Ecto neural progenitor cell (in vitro differentiated cells): Measurements from ENCODE around the gene TMEM37.

ENCODE experiments used
- DNase-seq: peaks from one replicate; pipeline ENCODE4 v3.0.0-alpha.2; 2018; ENCODE audit warnings: low spot score

Gene TMEM37

DNA sequence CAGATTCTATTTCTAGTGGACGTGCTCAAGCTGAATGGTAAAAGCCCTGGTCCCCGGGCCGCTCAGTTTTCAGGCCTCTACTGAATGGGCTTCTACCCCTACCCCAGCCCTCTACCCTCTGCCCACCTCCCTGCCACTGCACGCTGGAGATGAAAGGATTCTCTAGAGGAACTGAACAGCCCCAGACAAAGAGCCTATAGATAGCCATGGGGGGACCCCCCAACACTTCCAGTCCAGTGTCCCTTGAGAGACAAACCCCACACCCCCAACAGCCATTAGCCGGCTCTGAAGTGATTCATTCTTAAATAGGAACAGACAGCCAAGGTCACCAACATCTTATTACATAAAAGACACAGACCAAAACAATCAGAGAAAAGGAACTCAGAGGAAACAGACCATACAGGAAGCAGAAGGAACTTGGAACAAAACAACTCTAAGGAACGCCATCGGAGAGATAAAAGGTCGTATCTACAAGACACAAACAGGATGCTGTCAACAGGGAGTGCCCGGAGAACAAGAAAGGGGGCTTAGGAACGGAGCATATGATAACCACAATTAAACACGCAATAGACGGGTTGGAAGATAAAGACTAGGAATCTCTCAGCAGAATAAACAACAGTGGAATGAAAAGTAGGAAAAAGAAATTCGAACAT, 23.5 kb downstream of the TMEM37 start:
- no peak for DNase-seq

DNA sequence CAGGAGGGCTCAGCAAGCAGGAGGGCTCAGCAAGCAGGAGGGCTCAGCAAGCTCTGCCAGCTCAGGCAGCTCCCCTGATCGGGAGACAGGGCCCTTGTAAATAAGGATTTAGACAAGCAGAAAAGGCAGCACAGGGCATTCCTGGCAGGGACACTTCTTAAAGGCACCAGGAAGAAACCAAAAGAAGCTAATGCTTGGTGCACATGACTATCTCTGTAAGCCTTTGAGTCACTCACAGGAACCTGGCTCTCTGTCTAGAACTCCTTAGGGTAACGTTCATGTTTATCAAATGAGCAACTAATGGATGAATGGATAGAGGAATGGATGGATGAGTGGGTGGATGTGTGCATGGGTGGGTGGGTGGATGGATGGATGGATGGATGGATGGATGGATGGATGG, 28.4 kb downstream of the TMEM37 start:
- DNase-seq: no peak

DNA sequence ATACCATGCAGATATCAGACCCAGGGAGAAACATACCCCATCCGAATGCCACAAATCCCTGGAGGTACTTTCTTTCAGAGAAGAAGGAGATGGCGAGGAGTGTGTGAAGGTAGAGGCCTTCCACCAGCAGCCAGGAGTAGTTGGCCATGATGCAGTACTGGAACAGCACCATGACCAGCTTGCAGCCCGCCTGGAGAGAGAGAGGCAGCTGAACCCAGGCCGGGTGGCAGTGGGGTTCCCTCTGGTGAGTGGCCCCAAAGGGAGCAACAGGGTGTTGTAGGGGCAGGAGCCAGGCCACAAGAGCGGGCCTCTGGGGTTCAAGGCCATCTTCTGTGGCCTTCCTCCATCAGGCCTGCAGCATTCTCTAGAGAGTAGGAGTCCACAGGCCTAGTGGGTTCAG, 30.2 kb downstream of the TMEM37 start:
- no peak for DNase-seq

DNA sequence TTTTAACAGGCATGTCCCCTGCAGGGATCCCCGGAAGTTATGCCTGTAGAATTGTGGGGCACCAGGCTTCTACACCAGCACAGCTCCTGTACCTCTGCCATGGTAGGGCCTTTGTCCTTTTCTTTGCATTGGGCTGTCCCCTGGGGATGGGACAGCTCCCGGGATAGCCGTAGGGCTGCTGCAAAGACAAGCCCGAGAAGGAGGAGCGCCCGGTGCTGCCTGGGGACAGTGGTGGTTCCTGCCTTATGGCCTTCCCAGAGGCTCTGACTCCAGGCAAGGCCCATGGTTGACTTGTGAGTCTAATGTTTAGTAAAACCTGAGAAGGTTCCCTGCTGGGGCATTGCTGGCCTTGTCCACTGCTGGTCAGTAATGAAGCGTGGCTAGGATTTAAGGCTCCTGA, 30.9 kb downstream of the TMEM37 start:
- no peak for DNase-seq

DNA sequence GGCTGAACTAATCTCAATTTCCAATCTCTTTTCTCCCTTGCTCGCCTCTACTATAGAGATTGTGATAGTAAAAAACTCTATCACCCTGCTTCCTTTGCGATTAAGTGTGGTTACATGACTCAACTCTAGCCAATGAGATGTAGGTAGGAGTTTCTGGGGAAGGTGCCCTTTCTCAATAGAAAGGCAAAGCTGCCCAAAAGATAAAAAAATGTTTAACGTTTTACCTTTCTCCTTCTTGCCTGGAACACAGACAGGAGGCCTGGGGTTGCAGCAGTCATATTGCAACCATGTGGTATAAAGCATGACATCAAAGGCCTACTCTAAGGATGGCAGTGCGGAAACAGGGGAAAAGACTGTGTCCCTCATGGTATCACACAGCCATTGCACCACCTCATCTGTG, 31.5 kb downstream of the TMEM37 start:
- no peak for DNase-seq

DNA sequence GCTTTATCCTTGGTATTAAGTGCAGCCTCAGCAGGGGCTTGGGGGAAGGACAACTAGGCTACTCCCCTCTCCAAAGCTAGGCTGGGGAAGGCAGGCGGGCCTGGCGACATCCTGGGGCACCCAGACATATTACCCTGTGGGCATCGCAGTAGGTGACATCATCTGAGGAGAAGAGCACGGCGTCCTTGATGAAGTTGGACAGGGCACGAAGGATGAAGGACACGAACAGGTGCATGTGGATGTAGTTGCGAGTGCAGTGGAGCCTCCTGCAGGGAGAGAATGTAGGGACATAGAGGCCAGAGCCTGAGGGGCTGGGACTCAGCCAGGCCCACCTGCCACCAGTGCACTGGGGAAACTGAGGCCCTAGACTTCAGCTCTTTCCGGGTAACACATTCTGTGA, 32.3 kb downstream of the TMEM37 start:
- DNase-seq: no peak

DNA sequence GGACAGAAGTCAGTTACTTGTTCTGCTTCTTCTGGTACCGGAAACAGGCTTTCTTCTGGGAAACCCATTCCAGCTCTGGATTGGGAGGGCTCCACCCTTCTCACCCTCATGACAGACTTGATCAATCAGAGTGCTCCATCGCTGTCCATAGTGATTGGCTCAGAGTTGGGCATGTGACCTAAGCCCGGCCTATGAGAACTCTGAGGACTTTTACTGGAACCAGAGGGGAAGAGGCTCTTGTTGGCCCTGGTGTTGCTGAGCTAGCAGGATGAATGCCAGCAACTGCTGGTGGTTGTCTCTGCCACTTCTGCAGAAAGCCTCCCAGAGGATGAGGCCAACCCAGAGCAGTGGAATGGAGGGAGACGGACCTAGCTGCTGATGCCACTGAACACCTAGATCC, 33.3 kb downstream of the TMEM37 start:
- no peak for DNase-seq

DNA sequence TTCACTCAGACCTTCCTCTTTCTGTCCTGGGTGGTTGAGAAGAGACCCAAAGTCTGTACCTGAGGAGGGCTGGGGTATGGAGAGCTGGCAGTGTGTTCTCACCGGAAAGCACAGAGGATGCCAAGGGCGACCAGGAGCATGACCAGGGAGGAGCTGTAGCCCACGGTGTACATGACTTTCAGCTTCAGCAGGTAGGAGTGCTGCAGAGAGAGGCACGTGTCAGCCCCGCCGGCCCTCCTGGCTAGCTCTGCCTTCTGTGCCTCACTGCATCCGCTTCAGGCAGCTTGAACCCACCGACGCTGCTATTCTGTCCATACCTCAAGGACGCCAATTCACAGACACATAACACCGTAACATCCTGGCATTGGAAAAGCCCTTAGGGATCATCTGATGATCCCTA, 34.0 kb downstream of the TMEM37 start:
- no peak for DNase-seq

DNA sequence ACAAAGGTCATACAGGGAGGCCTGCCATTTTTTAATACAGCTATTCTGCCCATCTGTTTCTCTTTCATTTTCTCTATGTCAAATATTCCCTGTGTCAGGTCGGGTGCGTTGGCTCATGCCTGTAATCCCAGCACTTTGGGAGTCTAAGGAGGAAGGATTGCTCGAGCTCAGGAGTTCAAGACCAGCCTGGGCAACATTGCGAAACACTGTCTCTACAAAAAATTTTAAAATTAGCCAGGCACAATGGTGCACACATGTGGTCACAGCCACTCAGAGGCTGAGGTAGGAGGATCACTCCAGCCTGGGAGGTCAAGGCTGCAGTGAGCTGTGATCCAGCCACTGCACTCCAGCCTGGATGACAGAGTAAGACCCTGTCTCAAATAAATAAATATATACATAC, 34.7 kb downstream of the TMEM37 start:
- no peak for DNase-seq

DNA sequence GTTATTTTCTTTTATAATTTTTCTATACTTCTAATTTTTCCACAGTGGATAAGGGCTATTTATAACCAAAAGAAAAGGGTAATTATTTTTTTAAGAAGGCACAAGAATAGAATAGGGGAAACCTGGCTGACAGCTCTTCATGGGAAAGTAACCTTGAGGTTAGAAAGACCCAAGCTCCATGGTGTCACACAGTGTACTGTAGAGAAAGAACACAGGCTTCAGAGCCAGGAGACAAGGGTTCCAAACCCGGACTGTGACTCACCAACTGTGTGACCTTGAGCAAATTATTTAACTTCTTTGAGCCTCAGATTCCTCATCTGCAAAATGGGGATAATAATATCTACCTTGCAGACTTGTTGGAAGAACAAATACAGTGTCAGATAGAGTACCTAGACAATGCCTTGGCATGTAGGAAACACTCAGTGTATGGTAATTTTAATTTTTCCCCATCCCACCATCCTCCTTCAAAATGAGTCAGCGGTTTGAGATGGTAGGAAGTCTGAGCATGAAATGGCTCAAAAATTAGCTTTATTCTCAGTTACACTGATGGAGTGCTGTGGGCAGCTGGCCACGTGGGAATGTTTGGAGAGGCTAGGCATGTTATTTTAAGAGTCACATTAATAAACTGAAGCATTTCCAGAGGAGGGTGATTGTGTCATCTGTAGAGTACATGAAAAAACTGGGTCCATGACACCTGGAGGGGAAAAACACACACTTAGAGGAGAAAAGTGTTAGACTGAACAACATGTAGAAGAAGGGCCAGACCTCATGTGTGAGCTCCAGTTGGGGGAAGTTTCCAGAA, 36.7 kb downstream of the TMEM37 start:
- no peak for DNase-seq

DNA sequence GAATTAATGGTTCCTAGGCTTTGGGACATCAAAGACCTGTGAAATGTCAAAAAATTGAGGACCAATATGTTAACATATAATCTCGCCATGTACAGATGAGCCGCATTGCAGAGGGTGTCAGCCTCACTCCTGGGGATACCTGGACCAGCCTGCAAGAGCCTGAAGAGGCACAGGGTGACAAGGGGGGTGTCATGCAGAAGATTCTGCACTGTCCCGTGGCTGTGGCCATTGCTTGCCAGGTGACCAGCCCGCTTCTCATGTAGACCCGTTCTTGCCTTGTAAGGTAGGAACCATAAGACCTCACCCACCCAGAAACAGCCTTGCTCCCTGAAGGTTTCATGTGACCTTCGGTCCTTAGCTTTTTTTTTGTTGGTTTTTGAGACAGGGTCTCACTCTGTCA, 37.5 kb downstream of the TMEM37 start:
- no peak for DNase-seq

DNA sequence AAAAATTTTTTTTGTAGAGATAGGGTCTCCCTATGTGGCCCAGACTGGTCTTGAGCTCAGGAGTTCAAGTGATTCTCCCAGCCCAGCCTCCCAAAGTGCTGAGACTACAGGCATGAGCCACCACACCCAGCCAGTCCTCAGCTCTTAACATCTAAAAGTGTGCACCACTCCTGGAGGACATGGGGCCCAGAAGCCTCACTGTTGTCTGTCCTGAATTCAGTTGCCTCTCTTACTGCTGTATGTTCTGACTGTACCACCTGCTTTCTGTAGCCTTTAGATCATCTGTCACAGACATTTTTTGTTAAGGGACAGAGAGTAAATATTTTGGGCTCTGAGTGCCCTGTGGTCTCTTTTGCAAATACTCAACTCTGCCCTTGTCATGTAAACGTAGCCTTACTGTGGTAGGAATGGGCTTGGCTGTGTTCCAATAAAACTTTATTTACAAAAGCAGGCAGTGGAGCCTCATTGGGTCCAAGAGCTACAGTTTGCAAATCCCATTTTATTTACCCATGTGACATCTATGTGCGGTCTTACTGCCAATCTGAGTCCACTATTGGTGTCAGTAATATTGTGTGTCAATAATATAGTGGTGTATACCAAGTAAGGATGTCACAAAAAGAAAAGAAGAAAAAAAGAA, 38.1 kb downstream of the TMEM37 start:
- DNase-seq: no peak

DNA sequence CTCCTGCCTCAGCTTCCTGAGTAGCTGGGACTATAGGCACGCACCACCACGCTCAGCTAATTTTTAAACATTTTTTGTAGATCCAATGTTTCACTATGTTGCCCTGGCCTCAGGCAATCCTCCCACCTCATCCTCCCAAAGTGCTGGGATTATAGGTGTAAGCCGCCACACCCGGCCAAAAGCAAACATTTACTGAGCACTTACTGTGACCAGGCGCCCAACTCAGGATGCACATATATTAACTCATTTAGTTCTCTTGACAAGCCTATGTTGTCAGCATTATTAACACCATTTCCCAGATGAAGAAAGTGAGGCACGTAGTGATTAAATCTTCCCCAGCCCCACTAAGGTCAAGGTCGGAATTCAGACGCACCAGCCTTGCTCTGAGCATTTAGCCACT, 41.1 kb downstream of the TMEM37 start:
- no peak for DNase-seq

DNA sequence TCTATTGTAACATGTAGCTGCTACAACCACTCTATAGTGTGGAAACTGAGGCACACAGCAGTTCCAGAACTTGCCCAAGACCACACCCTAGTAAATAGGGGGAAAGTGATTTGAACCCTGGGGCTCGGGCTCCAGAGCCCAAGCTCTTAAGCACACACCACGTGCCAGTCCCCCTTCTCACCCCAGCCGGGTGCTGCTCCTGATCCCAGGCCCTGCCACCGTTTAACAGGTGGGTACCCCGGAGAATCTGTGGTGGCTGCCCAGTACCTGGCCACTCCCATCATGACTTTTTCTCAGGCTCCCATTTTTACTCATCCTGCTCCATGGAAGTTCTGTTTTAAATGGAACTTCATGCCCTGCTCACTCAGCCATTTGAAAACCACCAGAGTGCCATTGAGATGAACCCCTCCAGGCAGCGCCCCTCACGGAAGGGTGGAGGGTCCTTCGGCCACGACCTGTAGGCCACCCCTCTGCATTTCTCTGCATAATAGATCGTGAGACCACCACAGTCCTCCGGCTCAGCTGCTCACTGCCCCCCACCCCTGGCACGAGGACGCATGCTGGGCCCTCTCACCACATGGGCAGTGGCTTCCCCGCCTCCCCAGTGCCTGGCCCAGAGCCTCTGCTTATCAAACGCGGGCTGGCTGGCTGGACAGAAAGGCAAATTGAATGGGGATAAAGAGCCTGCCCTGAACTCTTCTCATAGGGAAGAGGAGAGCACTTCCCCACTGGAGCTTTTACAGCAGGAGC, 42.1 kb downstream of the TMEM37 start:
- DNase-seq: no peak

DNA sequence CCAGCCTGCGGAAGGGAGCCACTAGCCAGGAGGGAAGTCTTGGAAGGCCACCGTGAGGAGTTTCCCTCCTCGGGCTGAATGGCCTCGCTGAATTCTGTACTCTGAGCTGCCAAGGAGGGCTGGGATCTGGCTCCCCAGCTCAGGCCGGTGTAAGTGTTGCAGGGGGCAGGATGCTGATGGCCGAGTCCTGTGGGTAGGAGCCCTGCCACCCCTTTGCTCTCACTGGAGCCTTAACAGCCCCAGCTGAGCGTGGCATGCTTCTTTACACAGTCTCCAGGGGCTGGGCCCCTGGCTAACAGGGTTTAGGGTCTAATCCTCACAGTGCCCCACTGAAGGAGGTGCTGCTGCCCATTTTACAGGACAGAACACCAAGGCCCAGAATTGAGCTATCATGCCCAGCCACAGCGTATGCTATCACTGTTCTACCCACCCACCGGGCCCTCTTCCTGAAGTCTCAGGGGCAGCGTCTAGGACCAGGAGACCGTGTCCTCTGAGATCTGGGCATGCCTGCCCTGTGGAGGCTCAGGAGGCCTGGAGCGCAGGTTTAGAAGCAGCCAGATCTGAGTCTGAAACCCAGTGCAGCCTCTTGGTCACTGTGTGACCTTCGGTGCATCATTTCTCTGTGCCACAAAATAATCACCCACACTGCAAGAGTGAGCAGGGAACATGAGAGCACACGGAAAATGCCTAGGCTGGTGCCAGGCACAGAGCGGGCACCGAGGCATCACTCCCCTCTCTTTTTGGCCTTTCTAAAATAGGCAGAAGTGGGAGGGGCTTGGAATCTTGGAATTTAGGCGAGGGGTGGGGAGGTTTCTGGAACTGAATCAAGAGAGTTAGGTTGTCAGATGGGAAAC, 42.9 kb downstream of the TMEM37 start:
- DNase-seq: no peak

DNA sequence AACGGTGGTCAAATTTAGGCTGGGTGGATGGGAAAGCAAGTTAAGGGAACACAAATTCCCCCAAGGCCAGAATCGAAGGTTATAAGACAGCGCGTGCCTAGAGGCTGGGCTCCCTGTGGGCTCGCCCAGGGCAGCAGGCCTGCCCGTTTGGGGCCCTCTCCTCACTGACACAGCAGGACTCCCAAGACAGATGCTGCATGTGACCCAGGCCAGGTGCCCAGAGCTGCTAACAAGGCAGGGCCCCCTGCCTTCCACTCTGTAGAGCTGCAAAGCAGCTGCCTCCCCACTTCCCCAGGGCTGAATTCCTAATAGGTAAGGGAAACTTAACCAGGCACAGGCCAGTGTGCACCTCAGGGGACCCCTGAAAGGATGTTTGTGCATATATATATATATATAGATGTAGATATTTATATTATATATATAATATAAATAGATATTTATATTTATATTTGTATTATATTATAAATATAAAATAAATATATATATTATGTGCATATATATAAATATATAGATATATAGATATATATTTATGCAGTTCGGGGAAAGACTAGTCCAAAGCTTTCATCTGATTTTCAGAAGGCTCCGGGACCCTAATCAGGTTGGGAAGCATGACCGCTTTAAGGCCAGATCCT, 43.7 kb downstream of the TMEM37 start:
- DNase-seq: peak; percentile 47

DNA sequence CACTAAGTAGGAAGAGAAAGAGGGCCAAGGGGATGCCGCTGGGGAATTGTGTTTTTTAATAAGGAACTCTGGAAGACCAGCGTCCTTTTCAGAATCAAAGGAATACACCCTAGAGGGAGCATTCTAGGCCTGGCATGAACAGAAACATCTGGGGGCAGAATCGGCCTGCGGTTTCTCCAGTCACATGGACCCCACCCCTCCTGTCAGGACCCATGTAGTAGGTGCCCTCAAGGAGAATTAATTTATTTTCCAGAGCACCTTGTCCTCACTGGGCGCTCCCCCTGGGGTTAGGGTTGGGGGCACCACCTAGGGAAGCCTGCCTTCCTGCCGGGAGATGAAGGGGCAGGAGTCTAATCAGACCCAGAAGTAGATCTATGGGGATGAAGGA, 44.2 kb downstream of the TMEM37 start:
- no peak for DNase-seq

DNA sequence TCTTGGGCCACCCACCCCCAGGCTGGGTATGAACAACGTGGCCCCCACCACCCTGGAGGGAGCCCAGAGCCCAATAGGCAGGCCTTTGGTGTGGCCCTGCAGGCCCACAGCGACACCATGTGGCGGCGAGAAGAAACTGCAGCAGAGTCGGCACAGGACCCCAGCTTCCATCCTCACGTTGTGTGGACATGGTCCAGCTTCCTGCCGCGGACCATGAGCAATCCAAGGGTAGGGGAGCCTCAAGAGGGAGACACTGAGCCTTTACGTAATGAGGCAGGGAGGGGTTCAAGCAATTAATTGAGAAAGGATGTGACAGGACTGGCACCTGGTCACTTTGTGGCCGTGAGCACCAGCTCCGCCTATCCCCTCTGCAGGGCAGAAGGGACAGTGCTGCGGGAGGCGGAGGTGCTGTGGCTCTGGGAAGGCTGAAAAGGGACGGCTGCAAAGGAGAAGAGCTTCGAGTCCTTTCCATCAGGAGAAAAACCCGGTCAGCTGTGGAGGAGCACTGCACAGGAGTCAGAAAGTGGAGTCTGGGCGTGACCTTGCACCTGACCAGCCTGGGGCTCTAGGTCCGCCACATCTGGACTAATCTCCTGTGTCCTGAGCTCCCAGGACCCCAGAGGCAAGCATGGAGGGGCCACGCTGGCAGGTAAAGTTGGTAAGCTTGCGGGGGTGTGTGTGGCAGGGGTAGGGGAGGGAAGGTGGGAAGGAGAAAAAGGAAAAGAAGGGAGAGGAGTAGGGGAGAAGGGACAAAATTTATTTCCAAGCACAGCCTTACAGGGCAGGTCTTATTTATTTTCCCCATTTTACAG, 44.9 kb downstream of the TMEM37 start:
- peak; percentile 85 for DNase-seq

DNA sequence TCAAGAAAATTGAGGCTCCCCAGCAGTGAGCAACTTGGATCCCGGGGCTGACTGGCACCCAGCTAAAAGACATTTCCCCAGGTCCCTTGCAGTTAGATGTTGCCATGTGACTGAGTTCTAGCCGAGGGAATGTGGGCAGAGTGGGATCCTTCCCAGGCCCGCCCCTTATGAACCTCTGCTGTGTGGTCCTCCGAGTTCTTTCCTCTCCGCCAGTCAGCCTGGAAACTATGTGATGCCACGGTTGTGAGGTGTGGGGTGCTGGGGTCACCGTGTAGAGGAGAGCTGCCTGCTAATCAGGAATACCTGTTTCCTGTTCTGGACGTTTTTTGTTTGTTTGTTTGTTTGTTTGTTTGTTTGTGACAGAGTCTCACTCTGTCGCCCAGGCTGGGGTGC, 45.5 kb downstream of the TMEM37 start:
- DNase-seq: peak; percentile 39

DNA sequence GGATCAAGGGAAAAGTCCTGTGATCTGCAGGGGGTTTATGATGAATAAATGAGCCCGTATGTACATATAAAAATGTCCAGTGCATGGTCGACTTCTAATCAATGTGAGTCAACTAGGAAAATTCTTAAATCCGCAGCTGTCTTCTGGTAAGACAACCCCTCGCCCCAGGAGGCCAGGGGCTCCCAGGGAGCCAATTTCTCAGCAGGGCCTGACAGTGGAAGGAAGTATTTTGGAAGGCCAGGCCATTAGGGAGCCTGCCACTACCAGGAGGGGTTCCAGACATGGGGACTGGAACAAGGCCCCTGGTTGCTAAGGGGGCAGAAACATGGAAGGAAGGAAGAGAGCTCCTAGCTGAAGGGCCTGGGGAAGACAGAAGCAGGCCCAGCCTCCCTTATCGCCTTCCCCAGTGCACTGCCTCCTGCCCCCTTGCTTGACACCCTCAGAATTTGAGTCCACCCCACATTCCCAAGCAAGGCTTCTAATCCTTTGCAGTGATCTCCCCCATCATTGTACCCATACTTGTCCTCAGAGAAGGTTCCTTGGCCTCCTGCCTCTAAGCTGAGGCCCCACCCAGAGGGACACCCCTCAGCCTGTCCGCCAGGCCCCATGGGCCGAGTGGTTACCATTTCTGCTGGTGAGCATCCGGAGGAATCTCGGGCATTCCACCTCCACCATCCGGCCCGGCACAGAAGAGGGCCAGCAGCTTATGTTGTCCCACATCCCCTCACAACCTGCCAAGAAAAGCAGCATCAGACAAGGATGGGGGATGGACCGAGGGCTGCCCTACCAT, 46.7 kb downstream of the TMEM37 start:
- DNase-seq: peak; percentile 34
